22Rv1 (cell line): ENCODE data around the gene AZU1.

Experiments
- ZFX ChIP-seq: fragments of 450-650 bp; IDR thresholded peaks from 2 replicates; pipeline ENCODE4 v1.6.1; 2017; ENCODE audit warnings: antibody characterized with exemption, borderline replicate concordance
- TF ChIP-seq, protein P1 (sequence below): fragments of 450-650 bp; IDR thresholded peaks from 2 replicates; pipeline ENCODE4 v1.5.1; 2017; ENCODE audit warnings: mild to moderate bottlenecking

DNA sequence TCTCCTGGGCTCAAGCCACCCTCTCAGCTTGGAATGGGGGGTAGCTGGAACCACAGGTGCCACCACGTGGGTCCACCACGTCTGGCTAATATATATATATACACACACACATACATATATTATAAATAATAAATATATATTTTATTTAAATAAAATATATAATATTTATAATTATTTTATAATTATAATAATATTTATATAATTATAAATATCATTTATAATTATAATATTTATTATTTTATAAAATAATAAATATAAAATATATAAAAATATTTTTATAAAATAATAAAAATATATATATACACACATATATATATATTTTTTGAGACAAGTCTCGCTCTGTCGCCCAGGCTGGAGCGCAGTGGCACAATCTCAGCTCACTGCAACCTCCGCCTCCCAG lies 26.9 kb downstream of the AZU1 start:
- TF ChIP-seq, protein P1, sequence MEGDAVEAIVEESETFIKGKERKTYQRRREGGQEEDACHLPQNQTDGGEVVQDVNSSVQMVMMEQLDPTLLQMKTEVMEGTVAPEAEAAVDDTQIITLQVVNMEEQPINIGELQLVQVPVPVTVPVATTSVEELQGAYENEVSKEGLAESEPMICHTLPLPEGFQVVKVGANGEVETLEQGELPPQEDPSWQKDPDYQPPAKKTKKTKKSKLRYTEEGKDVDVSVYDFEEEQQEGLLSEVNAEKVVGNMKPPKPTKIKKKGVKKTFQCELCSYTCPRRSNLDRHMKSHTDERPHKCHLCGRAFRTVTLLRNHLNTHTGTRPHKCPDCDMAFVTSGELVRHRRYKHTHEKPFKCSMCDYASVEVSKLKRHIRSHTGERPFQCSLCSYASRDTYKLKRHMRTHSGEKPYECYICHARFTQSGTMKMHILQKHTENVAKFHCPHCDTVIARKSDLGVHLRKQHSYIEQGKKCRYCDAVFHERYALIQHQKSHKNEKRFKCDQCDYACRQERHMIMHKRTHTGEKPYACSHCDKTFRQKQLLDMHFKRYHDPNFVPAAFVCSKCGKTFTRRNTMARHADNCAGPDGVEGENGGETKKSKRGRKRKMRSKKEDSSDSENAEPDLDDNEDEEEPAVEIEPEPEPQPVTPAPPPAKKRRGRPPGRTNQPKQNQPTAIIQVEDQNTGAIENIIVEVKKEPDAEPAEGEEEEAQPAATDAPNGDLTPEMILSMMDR = no peak
- TF ChIP-seq ZFX = no peak
